HAP-1 (cell line): ENCODE measurements around the gene SHANK3.

Source experiments
- DNase-seq, 2 experiments: peaks; one replicate each; pipeline ENCODE4 v3.0.0-alpha.2; 2016 to 2020; ENCODE audit warnings: low spot score in 2 of 2
- H3K27me3 ChIP-seq: fragments of 250-450 bp; sonication (Bioruptor Pico); 2 replicates; pipeline ENCODE4 v1.5.1; 2020; ENCODE audit warnings: low read depth, mild to moderate bottlenecking, moderate library complexity
- H3K36me3 ChIP-seq: fragments of 250-450 bp; sonication (Bioruptor Pico); replicated peaks from 2 replicates; pipeline ENCODE4 v1.5.1; 2020; ENCODE audit warnings: mild to moderate bottlenecking
- H3K4me1 ChIP-seq: fragments of 250-450 bp; sonication (Bioruptor Pico); 2 replicates; pipeline ENCODE4 v1.5.1; 2020; ENCODE audit warnings: mild to moderate bottlenecking
- H3K4me3 ChIP-seq: fragments of 250-450 bp; sonication (Bioruptor Pico); 2 replicates; pipeline ENCODE4 v1.5.1; 2020; ENCODE audit warnings: mild to moderate bottlenecking, moderate library complexity
- H3K9me3 ChIP-seq: fragments of 250-450 bp; sonication (Bioruptor Pico); 2 replicates; pipeline ENCODE4 v1.5.1; 2020; ENCODE audit warnings: mild to moderate bottlenecking, moderate library complexity
- in situ Hi-C: fragments of 300-500 bp; cut with MboI; formaldehyde crosslinking; loops from 3 replicates; pipeline ENCODE4 v1.14.3; 2020; ENCODE audit warnings: low sequenced_read_pairs, inconsistent platforms, mixed read lengths

The SHANK3 gene

DNA sequence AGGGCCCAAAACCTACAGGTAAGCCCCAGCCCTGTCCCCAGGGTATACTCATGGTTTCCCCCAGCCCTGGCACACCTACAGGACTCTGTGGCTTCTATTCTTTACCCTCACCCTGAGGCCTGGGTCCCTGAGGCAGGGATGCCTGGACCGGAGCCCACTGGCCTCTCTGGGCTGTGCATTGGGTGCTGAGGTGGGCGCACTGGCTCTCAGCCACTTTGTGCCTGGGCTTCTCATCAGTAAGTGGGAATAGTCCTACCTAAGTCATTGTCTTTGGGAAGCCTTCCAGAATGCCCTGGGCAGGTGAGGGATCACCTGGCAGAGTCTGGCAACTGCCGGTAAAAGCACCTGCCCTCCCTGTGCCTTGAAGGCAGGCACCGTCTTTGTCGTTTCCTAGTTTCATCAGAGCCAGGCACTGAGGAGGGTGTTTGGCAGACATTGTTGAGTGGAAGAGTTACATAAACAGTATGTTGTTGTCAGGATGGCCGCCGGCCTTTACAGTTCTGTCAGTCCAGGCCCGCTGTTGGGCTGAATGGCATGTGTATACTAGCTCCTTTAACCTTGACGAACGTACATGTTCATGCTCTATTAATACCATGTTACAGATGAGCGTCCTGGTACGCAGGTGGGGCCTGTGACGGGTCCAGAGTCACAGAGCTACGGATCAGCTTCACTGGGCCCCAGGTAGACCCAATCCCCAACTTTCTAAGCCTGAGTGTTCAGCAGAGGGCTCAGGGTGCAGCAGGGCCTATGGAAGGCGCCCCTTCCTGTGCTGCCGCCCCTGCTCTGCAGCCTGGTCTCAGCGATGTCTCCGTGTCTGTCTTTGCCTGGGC is 23.0 kb downstream of the SHANK3 start:
- Histone ChIP-seq H3K36me3 (no peaks in the 10 kb centered on the region), H3K9me3 (no peaks in the 10 kb centered on the region), H3K4me1 (no peaks in the 10 kb centered on the region; the same call in 1 of the 2 replicates), H3K4me3 (no peak overlapping the region), H3K27me3 (no peaks in the 10 kb centered on the region)
- in situ Hi-C loops, result no loop called here
- DNase-seq, result no peak

GRCh38 chr22:50696251-50696798 is 23.7 kb downstream of the SHANK3 start:
- Histone ChIP-seq H3K27me3 (no peaks in the 10 kb centered on the region), H3K36me3 (no peaks in the 10 kb centered on the region), H3K9me3 (no peaks in the 10 kb centered on the region), H3K4me1 (no peaks in the 10 kb centered on the region; the same call in 1 of the 2 replicates), H3K4me3 (no peak overlapping the region)
- no peak for DNase-seq
- in situ Hi-C loops, result no loop called here

DNA sequence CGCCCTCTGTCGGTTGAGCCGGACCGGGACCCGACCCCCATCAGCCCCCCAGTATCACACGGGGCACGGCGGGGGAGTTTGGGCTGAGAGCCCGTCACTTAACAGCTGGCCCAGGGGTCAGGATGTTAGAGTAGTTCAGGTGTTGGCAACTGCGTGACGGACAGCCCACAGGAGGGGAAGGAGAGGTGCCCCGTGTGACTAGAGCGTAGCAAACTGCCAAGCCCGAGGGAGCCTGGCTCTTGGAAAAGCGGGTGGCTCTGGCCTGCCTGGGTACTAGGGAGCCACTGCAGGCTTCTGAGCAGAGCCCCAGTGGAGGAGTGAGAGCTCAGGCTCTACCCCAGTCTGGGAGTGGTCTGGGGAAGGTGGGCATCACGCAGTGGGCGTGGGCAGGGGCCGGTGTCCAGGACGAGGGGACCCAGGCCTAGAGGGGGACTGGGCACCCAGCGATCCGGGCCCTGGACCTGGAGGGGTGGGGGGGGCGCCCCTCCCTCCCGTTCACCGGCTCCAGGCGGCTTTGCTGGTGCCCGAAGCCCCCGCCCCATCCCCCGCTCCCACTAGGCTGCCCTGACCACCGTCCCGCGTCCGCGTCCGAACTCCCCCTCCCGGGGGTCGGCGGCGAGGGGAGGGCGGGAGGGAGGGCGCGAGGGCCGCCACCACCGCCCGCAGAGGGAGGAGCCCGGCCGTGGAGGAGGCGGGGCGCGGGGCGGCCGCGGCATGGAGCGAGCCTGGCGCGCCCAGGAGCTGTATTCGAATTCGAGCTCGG is 24.4 kb downstream of the SHANK3 start:
- in situ Hi-C loops, result no loop called here
- H3K36me3 ChIP-seq, result no peaks in the 10 kb centered on the region
- no peak for DNase-seq
- no peaks in the 10 kb centered on the region; the same call in 1 of the 2 replicates for H3K4me1 ChIP-seq
- H3K27me3 ChIP-seq, result no peaks in the 10 kb centered on the region
- H3K4me3 ChIP-seq, result no peak overlapping the region
- no peaks in the 10 kb centered on the region for H3K9me3 ChIP-seq

- DNase-seq, result no peak
- Histone ChIP-seq H3K27me3 (no peaks in the 10 kb centered on the region), H3K4me1 (no peaks in the 10 kb centered on the region; the same call in 1 of the 2 replicates), H3K9me3 (no peaks in the 10 kb centered on the region), H3K36me3 (no peaks in the 10 kb centered on the region), H3K4me3 (no peak overlapping the region)
- in situ Hi-C loops, result no loop called here
These were observed 25.3 kb downstream of the SHANK3 start for GRCh38 chr22:50697667-50698506.

DNA sequence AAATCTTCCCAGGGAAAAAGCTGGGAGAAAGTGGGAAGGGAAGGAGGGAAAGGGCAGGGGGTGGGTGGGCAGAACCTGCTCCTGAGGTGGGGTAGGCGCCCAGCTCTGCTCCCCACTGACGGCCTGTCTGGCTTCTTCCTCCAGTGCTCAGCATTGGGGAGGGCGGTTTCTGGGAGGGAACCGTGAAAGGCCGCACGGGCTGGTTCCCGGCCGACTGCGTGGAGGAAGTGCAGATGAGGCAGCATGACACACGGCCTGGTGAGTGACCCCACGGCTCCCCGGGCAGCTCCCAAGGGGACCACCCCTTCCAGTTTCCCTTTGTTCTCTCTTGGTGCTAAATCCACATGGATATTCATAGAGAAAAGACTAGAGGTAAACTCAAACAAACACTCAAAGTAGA is 25.9 kb downstream of the SHANK3 start:
- no peaks in the 10 kb centered on the region for H3K9me3 ChIP-seq
- in situ Hi-C loops, result no loop called here
- H3K4me3 ChIP-seq, result no peak overlapping the region
- no peaks in the 10 kb centered on the region for H3K36me3 ChIP-seq
- no peaks in the 10 kb centered on the region for H3K27me3 ChIP-seq
- no peaks in the 10 kb centered on the region; the same call in 1 of the 2 replicates for H3K4me1 ChIP-seq
- no peak for DNase-seq

DNA sequence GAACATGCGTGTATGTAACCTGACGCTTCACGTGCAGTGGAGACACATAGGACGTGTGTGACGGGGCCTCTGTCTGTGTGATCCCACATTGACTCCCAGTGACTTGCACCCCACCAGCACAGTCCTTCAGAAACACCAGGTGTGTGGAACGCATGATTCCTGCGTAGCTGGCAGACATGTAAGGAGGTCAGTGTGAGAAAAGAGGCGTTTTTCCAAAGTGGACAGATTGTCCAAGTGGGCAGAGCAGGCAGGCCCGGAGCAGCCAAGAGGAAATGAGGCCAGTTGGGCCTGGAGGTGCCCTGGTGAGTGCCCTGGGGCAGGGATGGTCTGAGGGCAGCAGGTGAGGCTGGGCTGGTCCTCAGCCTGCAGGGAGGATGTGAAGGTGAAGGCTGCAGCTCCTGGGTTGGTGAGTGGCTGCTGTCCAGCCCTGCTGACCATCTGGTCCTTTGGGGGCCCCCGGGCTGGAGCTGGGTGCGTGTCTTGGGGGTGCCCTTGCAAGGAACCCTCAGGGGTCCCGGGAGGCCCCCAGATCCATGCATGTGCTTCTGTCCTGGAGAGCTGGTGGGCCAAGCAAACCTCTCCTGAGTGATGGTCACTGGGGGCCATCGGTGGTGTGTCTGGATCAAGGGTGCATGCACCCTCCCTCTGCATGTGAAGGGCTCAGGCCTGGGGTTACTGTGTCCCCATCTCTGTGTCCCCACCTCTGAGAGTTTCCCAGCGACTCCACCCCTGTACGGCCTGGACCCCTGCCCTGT is 26.6 kb downstream of the SHANK3 start:
- no peak for DNase-seq
- in situ Hi-C loops, result no loop called here
- Histone ChIP-seq H3K36me3 (no peaks in the 10 kb centered on the region), H3K4me1 (no peaks in the 10 kb centered on the region), H3K27me3 (no peaks in the 10 kb centered on the region), H3K4me3 (no peak overlapping the region), H3K9me3 (no peaks in the 10 kb centered on the region)

GRCh38 chr22:50699756-50700386 is 27.2 kb downstream of the SHANK3 start:
- DNase-seq, result no peak
- Histone ChIP-seq H3K4me1 (no peaks in the 10 kb centered on the region), H3K4me3 (no peak overlapping the region), H3K9me3 (no peaks in the 10 kb centered on the region), H3K27me3 (no peaks in the 10 kb centered on the region), H3K36me3 (no peaks in the 10 kb centered on the region)
- in situ Hi-C loops, result no loop called here

DNA sequence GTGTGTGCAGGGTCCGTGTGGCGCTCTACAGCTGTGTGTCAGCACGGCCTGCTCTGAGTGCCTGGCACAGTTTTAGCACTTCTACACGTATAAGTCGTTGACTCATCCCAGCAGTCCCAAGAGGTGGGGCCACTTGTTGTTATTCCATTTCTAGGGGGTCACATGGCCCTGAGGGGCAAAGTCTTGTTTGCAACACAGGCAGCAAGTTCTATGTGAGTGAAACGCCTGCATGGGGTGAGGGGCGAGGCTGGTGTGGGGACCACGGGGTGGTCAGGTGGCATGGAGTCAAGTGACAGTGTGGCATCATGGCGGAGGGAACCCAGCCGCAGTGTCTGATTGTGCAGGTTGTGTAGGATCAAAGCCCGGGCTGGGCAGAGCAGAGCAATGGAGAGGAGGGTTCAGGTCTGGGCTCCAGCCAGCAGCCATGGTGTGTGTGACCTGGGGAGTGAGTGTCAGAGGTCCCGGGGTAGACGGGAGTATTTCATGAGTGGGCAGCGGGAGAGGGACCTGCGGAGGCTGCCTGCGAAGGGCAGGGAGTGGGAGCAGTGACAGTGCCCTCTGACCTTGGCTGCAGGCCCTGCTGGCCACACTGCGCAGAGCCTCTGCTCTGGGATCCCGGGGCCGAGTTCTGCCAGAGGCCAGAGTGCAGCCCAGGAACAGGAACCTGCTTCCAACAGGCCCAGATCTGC is 27.9 kb downstream of the SHANK3 start:
- DNase-seq, result no peak
- Histone ChIP-seq H3K36me3 (no peaks in the 10 kb centered on the region), H3K4me3 (no peak overlapping the region), H3K27me3 (no peaks in the 10 kb centered on the region), H3K4me1 (no peaks in the 10 kb centered on the region), H3K9me3 (no peaks in the 10 kb centered on the region)
- in situ Hi-C loops, result no loop called here

DNA sequence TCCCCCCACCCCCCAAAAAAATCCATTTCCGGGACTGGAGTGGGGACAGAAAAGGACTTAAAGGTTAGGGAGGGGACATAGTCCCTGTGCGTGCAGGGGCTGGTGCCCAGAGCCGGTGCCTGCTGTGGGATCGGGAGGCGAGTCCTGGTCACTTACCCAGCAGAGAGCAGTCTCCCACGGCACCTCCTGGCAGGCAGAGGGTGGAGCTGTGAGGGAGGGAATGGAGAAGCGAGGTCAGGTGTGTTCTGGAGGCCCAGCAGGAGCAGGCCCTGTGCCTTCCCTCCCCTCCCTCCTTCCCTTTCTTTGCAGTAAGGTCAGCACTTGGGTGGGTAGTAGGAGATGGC is 28.4 kb downstream of the SHANK3 start:
- H3K9me3 ChIP-seq, result no peaks in the 10 kb centered on the region
- no peak overlapping the region for H3K4me3 ChIP-seq
- H3K4me1 ChIP-seq, result no peaks in the 10 kb centered on the region
- H3K27me3 ChIP-seq, result no peaks in the 10 kb centered on the region
- DNase-seq, result no peak
- no peaks in the 10 kb centered on the region for H3K36me3 ChIP-seq
- in situ Hi-C loops, result no loop called here

GRCh38 chr22:50701428-50702154 is 29.0 kb downstream of the SHANK3 start:
- no peak overlapping the region for H3K4me3 ChIP-seq
- no peaks in the 10 kb centered on the region for H3K9me3 ChIP-seq
- H3K4me1 ChIP-seq, result no peaks in the 10 kb centered on the region
- H3K36me3 ChIP-seq, result no peaks in the 10 kb centered on the region
- no peak for DNase-seq
- in situ Hi-C loops, result no loop called here
- H3K27me3 ChIP-seq, result no peaks in the 10 kb centered on the region

GRCh38 chr22:50702261-50702671 is 29.6 kb downstream of the SHANK3 start:
- in situ Hi-C loops, result no loop called here
- Histone ChIP-seq H3K36me3 (no peaks in the 10 kb centered on the region), H3K27me3 (no peaks in the 10 kb centered on the region), H3K9me3 (no peaks in the 10 kb centered on the region), H3K4me1 (no peaks in the 10 kb centered on the region), H3K4me3 (no peak overlapping the region)
- no peak for DNase-seq
